ENCODE results near the gene MLLT3.

MLLT3 gene

DNA sequence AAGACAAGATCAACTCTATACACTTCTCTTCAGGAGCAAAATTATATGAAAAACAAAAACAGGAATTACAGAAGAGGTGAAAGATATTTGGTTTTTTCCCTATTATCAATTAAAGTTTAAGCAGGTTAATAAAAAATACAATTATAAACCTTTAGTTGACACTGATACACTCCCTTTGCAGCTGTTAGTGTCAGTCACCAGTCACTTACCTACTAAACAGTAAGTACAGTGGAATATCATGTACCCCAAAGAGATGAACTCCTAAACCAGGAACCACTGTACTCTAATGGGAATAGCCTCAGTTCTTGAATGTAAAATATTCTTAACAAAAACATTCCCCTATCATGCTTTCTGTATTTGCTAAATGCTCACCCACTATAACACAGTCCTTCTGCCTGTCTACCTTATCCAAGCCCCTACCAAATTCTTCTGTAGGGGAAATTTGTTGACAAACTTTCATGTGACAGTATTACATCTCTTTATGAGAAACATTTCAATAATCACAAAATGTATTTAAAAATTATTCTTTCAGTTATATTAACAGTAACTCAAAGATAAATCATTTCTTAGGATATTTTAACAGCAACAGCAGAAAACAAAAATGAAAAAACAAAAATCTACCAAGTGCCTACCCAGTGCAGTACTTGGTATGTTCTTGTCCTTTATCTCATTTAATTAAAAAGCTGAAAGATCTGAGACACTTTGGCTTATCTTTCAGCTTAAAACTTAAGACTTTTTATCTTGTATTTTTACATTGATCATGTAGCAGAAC is 212.8 kb downstream of the MLLT3 start:
- DNase-seq (ENCODE audit: low read depth), result no peak

DNA sequence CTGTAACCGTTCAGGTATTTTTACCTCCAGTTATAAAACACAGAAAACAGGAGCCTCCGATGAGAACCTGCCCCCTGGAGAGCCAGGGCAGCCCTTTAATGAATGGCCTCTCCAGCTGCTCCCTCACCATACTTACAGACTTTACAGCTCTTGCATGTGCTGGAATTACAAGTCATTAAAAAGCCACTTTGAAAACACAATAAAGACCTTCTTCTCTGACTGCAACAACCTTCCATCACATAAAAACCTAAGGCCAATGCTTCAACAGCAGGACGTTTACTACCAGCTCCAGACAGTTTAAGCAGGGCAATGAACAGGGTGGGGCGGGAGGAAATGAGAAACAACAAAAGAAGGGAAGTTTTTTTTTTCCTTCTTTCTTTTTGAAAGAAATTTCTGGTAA is 213.8 kb downstream of the MLLT3 start:
- no peak for DNase-seq (ENCODE audit: low read depth)

DNA sequence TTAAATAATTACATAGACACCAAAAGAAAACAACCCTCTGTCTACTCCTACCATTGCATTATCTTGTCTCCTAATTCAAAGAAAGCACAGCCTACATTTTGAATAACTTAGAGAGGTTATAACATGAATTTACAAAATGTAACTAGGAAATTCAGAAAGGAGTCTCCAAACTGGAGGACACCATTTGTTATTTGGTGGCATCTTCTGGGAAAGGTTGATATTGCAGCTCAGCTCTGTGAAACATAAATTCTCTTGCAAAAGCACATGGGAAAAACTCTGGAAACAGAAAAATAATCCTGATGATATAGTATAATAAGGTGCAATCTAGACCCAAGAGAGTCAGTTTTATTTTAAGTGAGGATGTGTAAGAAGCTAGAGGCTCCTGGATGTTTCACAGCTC is 215.3 kb downstream of the MLLT3 start:
- no peak for DNase-seq (ENCODE audit: low read depth)

DNA sequence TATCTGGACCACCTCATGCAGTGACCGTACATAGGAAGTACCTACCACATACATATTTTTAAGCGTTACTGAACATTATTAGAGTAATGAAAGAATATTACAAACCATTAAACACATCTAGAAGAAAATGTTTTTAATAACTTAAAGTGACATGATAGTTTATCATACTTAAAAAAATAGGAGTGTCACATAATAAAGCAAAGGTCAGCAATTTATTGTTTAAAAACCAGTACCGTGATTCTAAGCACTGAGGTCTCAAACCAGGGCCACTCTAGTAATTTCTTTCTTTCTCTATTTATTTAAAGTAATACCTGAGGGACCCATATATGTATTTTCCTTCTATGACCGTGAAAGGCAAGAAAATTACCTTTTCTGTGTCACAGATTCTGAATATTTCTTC is 216.0 kb downstream of the MLLT3 start:
- DNase-seq (ENCODE audit: low read depth), result no peak

DNA sequence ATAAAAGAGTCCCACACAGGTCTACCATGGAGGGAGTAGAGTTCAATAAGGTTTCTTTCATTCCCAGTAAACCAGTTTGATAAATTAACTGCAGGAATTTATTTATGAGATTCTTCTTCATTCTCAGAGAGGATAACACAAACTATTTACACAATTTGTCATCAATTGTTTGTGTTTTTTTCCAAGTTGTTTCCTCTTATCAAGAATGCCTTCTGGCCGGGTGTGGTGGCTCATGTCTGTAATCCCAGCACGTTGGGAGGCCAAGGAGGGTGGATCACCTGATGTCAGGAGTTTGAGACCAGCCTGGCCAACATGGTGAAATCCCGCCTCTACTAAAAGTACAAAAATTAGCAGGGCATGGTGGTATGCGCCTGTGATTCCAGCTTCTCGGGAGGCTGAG is 216.7 kb downstream of the MLLT3 start:
- DNase-seq (ENCODE audit: low read depth), result no peak

DNA sequence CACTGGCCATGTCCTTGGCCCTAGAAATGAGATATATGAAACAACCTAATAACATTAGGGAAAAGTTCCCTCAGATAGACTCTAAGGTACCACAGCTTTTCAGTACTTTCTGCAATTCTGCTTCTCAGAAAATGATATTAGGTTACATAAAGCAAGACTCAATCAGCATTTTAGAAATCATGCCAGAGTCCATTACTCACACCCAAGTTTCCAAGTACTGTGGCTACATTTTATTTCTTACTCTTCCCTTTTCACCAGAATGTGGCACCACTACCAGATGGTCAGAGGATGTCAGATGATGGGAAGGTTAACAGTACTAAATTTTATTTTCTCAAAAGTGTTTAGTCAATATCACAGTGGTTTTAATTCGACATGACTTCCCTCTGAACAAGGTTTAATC is 217.2 kb downstream of the MLLT3 start:
- no peak for DNase-seq (ENCODE audit: low read depth)

DNA sequence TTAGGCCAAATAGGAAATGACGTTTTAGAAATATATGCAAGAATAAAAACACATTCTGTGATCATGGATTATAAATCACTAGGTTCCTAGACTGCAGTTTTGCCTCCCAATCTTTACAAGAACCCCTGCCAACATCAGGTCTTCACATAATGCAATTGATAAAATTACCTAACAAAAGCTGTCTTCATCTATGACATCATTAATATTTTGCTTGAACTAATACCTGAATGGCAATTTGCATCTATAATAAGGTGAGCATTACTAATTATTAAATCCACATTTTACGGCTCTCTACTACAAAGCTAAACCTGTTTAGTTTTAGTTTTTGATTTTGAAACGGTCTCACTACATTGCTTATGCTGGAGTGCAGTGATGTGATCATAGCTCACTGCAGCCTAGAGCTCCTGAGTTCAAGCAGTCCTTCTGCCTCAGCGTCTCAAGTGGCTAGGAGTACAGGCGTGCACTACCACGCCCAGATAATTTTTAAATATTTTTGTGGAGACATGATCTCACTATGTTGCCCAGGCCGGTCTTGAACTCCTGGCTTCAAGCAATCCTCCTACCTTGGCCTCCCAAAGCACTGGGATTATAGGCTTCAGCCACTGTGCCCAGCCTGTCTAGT is 218.0 kb downstream of the MLLT3 start:
- DNase-seq (ENCODE audit: low read depth), result no peak

DNA sequence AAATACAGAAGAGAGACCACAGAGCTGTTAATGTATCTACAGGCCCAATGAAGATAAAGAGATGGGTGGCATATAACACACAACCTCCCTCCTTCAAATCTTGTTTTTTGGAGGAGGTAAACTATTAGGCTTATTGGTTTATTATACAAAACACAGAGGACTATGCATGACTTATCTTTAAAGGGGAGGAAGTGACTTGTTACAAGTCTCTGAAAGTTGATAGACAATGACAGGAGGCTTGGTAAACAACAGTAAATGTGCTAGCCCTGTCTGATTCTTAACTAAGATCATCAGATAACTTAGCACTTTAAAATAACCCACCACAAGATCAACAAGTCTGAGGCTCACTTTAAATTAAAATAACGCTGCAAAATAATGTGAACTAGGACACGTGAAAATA is 219.0 kb downstream of the MLLT3 start:
- no peak for DNase-seq (ENCODE audit: low read depth)

DNA sequence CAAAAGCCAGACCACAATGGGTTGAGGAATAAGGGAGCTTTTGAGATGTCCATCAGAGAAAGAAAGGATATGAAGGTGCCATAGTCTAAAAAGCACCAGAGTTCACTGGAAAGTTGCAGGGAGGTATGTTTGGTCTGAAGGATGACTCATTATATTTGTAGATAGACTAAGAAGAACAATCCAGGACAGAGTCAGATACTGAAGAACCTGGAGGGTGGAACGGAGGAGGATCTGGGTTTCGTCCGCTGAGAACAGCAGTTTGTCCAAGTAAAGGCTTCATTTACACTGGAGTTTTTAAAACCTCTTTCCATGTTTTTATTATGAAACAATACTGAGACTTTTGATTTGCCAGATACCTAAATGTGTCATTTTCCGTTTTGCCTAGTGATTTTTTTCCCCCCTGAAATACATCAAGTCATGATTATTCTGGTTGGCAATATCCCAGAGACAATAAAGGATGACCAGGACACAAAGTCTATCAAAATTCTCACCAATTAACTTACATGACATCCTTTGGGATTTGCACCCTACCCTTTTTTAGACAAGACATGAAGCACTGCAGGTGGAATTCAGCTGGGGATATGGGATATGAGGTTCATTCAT is 219.9 kb downstream of the MLLT3 start:
- DNase-seq (ENCODE audit: low read depth), result no peak

DNA sequence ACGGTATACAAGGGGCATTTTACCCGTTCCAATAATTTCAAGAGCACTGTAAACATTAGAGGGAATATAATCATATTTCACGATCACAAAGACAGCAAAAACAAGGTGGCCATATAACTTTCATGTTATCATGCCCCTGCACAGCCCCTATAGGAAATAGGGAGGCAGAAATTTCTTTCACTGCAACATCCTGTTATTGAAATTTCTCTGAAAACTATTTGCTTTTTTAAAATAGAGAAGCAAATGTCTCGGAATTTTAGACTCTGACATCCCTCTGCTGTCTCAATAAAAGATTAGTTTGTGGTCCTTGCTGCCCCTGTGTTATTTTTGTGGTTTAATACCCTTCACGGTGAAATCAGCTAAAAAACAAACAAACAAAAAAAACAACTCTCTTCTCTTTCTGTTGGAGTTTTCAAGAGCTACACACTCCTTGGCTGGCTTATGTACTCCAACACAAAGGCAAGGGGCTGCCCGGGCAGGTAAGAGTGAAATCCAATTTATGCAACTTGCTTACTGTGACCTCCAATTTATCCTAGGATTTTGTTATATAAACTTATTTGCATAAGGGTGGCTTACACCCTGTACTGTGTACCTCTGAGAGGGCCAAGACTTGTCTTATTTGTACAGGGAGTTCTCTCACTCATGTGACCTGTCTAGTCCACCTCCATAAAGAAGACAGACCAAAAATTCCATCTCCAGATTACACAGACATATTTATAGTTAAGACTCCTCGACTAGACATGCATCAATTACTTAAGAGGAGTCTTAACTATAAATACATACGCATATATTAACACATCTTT is 223.6 kb downstream of the MLLT3 start:
- no peak for DNase-seq (ENCODE audit: low read depth)

DNA sequence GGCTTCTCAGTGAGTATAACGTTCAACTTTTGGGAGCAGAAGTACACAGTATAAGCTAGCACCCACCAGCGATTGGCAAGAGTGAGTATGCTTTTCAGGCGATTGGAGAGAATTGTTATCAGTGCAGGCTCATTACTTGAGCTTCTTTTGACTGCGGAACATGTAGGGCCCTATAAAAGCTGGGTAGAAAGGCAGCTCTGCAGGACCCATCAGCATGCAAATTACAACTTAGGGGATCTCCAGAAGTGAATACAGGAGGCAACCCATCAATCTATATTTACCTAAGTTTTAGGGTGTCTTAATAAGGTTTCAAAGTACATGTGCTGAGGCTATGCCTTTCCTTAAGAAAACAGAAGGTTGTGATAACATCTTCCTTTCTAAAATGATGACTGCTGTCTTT is 225.0 kb downstream of the MLLT3 start:
- no peak for DNase-seq (ENCODE audit: low read depth)

DNA sequence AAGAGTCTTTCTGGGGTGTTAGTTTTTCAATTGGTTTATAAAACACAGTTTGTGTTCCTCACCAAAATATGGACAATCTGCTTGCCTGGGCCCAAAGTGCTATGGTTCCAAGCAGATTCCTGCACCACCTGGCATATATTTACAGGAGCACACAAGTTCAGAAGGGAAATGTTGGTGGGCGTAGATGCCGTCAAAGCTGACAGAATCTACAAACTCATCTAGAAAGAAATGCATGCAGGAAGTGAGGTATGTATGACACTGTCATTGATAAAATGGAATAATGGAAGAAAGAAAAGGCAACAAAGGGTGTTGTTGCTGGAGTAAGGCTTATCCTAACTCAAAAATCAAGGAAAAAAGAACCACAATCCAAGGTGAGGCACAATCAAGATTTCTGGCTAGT is 225.8 kb downstream of the MLLT3 start:
- no peak for DNase-seq (ENCODE audit: low read depth)

DNA sequence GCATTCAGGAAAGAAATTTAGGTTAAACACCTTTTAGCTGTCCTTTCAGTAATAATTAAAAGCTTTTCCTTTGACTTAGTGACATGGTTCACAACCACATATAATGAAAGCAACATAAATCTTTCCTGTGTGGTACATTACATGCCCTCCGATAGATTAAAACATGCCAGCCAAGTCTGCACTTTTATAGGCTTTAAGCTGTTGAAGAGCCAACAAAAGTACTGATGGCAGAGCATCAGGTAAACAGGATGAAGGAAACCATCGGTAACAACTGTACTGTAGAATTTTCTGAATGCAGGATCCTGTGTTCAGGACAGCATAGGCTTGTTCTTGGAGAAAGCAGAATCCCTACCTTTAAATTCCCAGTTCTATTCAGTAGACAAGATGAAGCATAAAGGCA is 226.6 kb downstream of the MLLT3 start:
- DNase-seq (ENCODE audit: low read depth), result no peak

DNA sequence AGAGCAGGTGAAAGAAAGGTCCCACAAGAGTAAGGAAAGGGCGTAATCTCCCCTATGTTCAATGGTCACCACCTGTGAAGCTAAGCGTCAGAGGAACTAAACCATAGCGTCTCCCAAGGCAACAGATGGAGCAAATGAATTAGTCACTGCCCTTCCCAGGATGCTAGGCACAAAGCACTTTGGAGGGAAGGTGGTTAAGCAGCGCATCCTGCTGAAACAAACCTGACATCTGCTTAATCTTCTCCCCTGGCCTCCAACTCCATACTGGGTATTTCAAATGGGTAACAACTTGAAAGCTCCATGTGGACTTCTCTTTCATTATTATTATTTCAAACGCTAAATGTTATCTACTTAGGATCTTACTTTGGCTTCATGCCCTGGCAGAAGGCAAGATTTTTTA is 227.3 kb downstream of the MLLT3 start:
- no peak for DNase-seq (ENCODE audit: low read depth)

DNA sequence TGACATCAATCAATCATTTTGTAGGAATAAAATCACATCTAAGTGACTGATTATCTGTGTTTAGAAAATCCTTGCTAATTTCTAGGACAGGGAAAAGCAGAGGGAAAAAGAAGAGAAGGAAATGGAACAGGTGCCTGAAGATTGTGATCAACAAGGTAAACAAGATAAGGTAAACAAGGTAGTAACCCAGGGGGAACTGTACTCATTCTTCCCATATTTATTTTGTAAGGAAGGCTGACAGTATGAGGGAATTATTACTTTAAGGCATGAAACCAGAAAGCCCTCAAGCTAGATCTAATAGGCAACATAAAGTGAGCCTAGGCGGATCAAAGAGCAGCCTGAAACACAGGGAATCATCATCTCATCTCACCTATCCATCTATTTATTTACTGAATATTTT is 231.1 kb downstream of the MLLT3 start:
- no peak for DNase-seq (ENCODE audit: low read depth)

DNA sequence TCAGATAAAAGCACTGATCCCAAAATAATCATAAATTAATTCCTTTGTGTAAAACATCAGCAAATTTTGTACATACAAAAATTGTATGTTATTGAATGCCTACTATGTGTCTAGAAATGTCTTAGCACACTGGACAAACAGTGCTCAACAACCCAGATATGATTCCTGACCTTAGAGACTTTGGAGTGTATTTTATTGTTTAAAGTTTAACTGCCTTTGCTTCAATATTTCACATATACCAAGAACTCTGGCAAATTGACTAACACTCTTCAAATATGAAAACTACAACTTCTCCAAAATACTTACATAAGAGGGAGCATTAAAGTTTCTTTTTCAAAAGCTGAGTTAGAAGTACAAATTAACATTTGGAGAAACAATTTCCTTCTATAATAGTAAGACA is 231.9 kb downstream of the MLLT3 start:
- no peak for DNase-seq (ENCODE audit: low read depth)

DNA sequence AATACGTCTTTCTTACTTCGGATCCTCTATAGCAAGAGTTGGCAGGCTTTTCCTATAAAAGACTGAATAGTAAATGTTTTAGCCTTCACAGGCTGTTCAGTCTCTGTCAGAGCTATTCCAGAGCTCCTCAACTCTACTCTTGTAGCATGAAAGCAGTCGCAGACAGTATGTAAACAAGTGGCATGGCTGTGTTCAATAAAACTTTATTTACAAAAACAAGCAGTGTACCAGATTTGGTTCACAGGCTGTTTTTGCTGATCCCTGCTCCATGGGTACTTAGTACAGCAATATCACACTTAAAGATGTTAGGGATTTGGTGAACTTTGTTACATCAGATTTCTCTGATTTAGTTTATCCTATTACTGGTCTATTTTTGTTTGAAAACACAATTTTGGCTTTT is 235.2 kb downstream of the MLLT3 start:
- no peak for DNase-seq (ENCODE audit: low read depth)

DNA sequence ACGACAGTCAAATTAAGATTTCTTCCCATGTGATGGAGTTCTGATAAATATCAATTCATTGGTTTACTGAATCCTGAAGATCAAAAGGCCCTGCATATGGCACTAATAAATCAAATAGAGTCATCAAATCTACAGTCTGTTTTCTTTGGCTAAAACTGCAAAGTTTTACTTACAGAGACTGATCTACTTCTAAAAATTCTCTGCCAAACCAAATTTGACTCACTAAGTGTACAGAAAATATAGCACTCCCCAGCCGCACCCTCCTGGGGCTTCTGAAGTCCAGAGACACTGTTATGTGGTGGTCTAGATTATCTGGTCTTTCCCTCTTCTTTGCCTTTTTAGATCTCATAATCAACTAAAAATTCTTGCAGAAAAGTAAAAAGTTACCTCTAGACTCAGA is 237.7 kb downstream of the MLLT3 start:
- DNase-seq (ENCODE audit: low read depth), result no peak

DNA sequence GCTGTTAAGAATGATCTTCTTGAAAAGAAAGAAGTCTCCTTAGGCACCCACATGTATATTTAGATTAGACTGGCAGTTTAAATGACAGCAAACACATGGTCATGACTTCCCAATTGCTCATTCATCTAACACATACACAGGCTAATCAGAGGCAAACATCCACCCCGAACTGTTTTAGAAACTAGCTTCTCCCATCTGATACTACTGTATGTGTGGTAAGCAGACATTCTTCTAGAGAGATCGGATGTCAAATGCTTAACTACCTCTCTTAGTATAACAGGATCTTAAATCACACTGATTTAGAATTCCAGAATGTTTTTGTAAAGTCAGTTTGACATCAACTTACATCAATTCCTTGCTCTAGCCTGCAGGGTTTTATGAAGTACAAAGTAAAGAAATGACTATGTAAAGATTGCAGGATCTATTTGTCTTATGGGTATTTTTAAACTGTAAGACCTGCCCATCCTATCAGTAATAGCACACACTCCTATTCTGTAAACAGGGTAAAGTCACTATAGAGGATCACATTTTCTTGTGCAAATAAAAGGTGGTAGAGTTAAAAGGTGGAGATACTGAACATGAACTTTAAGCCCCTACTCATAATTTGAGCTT is 239.7 kb downstream of the MLLT3 start:
- DNase-seq (ENCODE audit: low read depth), result peak; percentile 74

DNA sequence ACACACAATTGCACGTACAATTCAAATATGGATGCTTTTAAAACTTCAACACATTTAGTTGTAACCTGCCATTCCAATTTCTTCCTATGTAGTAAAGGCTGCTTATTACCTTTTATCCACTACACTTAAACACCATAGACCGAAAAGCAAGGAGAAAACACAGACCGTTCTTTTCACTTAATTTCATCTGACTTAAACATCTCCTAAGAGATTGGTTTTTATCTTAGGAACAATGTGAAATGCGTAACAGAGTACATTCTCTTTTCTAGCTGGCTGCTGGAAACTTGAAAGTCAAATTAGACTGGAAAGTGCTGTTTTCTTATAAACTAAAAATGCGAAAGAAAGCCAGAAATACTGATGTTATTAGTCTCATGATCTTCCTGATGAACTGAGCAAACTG is 241.8 kb downstream of the MLLT3 start:
- DNase-seq (ENCODE audit: low read depth), result no peak

DNA sequence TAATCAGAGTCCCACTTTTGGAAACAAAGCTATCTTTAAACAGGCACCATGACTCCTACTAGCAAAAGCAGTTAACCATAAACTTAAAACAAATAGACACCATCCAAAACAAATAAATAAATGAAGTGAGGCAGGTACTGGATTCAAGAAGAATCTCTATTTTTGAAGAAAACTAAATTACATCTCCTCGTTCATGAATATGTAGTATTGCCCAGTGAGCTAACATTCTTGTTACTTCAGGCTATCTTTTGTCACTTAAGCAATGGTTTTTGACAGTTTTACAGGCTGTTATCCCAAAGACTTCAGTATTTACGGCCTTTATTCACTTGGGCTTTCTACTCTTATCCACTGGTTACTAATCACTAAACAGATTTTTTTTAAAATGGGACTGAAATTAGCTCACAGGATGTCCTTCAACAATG is 242.5 kb downstream of the MLLT3 start:
- no peak for DNase-seq (ENCODE audit: low read depth)

DNA sequence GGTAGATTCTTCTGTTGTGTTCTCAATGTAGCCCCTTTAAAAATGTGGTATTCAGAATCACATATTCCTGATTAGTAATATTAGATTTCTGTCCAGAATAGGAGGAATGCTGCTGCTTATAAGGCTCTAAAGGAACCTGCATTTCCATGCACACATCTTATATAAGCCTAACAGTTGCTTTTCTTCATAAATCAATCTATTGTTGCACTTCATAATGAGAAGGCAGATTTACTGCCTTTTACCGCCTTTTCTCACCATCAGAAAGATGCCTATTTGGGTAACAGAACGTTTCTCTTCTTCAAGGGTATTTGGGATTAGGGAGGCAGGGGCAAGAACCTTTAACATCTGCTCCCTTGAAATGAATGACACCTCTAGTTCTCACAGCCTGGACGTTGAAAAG is 243.4 kb downstream of the MLLT3 start:
- no peak for DNase-seq (ENCODE audit: low read depth)
